ENCODE results near the gene RALGPS1.

DNA sequence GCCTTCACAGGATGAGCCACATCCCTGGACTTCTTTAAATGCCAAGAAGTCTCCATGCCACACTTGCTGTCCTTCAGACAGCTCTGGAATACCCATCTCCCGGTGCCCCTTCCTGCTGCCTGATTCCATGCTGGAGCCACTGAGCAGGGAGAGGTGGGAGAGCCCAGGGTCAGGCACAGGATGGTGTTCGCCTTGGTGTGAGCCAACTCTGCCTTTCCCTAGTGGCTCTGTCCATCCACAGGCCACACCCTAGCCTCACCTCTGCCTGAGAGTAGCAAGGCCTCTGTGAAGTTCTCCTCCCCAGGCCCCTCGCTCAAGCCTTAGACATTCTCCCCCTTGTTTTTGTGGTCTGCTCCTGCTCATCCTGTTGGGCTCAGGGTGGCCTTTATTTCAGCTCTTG lies 262.0 kb downstream of the RALGPS1 start:
- TF ChIP-seq, protein P1, sequence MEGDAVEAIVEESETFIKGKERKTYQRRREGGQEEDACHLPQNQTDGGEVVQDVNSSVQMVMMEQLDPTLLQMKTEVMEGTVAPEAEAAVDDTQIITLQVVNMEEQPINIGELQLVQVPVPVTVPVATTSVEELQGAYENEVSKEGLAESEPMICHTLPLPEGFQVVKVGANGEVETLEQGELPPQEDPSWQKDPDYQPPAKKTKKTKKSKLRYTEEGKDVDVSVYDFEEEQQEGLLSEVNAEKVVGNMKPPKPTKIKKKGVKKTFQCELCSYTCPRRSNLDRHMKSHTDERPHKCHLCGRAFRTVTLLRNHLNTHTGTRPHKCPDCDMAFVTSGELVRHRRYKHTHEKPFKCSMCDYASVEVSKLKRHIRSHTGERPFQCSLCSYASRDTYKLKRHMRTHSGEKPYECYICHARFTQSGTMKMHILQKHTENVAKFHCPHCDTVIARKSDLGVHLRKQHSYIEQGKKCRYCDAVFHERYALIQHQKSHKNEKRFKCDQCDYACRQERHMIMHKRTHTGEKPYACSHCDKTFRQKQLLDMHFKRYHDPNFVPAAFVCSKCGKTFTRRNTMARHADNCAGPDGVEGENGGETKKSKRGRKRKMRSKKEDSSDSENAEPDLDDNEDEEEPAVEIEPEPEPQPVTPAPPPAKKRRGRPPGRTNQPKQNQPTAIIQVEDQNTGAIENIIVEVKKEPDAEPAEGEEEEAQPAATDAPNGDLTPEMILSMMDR (conservative IDR thresholded peaks at IDR 0.05) = no peak
- TF ChIP-seq ZFX (IDR thresholded peaks at IDR 0.05) = no peak
